ENCODE measurements around the gene NEURL1.

The NEURL1 gene

GRCh38 chr10:103568505-103568904 lies 75.0 kb downstream of the NEURL1 start:
- no peak for DNase-seq

DNA sequence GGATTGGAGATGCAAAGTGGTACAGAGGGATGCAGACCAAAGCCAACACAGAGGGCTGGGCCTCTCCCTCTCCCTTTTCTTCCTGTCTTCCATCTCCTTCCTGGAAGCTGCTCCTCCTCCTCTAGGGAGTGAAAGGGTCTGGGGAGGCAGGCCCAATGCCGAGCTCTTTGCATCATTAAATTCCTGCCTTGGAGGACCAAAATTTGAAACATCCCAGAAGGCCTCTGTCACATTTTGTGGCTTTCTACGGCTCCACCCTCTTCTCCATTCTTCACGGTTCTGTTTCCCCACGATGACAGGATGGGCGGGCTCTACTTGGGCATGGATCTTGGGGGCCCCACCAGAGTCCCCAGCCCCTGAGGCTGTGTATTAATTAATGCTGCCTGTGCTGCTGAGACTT lies 76.4 kb downstream of the NEURL1 start:
- no peak for DNase-seq

DNA sequence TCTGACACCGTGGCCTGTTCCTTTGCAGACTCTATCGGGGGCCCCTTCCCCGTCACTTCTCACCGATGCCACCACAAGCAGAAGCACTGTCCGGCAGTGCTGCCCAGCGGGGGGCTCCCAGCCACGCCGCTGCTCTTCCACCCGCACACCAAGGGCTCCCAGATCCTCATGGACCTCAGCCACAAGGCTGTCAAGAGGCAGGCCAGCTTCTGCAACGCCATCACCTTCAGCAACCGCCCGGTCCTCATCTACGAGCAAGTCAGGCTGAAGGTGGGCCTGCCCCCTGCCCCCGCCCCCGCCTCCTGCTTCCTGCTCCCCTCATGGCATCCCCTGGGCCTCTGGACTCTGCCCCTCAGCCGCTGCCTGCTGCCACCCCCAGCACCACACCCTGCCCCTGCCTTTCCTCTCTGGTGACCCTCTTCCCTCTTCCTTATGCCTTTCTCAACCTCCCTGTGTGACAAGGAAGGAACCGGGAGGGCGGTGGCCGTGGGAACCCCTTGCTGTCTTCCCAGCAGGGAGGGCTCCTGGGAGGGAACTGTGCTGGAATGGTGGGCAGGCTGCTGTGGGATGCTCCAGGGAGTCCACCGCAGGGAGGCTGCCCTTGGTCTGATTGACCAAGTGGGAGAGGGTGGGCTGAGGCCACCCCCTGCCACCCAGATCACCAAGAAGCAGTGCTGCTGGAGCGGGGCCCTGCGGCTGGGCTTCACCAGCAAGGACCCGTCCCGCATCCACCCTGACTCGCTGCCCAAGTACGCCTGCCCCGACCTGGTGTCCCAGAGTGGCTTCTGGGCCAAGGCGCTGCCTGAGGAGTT lies 77.5 kb downstream of the NEURL1 start:
- DNase-seq: no peak

DNA sequence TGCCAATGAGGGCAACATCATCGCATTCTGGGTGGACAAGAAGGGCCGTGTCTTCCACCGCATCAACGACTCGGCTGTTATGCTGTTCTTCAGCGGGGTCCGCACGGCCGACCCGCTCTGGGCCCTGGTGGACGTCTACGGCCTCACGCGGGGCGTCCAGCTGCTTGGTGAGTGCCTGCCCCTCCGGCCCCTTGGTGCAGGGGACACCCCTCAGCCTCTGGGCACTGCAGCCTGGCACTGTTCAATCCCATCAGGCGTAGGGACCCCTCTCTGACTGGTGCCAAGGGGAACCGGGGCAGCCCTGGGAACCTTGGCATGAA lies 78.1 kb downstream of the NEURL1 start:
- no peak for DNase-seq

GRCh38 chr10:103572347-103573204 lies 79.1 kb downstream of the NEURL1 start:
- DNase-seq: no peak

DNA sequence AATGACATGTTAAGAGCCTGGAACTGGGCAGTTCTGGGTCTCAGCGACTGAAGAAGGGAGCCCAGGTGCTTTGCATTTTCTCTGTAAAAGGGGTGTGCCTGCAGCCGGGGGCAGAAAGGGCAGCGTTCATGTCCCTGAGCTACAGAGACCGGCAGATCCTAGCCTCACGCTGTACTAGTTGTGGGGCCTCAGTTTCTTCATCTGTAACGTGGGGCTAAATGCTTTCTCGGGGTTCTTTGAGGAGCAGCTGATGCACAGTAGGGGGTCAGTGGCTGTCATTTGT lies 79.6 kb downstream of the NEURL1 start:
- no peak for DNase-seq

DNA sequence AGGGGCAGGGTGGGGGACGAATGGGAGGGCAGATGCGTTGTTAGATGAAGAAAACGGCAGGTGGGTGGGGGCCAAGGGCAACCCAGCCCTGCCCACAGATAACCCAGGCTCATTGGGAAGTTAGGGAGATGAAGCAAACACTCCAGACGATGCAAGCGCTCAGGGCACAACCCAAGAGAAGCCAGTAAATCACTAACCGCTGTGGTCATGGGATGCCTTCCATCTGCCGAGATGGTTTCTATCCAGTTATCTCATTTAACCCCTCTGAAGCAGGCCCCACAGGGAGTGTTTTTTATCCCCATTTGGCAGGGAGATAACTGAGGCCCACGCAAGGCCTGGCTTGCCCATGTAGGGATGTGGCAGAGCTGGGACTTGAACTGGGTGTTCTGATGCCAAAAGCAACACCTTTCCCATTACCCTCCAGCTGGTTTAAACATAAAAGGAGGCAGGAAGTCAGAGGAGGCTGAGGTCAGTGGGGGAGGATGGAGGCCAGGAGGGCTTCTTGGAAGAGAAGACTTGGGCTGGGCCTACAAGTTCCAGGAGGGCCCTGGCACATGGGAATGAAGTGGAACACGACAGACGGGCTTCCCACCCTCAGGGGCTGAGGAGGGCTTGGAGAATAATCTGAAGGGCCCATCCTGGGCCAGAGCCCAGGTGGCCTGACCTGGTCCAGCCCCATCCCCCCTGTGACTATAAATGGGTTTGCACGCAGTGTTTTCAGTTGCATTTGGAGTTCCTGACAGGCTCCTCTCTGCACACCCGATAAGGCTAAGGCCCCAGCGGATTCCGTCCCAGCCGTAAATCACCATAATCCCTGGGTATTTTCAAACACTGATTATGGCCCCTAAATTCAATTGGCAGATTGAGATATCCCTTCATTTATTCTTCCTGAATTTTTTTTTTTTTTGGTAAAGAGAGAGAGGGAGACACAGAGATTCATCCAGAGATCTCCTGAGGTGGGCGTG lies 80.9 kb downstream of the NEURL1 start:
- no peak for DNase-seq

DNA sequence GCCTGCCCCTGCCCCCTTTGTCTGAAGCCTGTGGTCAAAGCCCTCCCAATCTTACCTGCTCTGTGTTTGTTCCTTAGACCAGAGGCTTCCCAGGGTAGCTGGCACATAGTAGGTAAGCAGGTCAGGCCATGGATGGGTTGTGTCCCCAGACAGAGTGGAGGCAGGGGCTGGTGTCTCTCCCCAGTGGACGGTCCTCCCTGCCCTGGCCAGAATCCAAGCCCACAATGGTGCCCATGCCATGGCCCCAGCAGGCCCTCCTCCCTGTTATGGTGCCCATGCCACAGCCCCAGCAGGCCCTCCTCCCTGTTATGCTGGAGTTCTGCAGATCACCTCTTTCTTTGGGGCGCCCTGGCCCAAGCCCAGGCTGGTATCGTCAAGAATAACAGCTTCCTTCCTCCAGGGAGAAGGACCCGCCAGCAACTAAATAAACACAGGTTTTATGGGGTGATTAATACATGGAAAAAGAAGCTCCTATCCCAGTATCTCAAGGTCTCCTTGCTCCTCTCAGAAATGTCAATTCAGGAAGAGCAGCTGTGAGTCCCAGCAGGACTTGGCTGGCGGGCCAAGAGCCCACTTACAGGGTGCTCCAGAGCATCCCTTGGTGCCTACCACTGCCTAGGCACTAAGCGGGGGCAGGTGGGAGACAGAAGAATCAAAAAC lies 82.0 kb downstream of the NEURL1 start:
- DNase-seq: no peak

- no peak for DNase-seq
Measured at GRCh38 chr10:103576076-103576471, 82.6 kb downstream of the NEURL1 start.

- no peak for DNase-seq
Measured at GRCh38 chr10:103576862-103577261, 83.4 kb downstream of the NEURL1 start.

- no peak for DNase-seq
Measured at GRCh38 chr10:103578782-103579382, 85.4 kb downstream of the NEURL1 start.

DNA sequence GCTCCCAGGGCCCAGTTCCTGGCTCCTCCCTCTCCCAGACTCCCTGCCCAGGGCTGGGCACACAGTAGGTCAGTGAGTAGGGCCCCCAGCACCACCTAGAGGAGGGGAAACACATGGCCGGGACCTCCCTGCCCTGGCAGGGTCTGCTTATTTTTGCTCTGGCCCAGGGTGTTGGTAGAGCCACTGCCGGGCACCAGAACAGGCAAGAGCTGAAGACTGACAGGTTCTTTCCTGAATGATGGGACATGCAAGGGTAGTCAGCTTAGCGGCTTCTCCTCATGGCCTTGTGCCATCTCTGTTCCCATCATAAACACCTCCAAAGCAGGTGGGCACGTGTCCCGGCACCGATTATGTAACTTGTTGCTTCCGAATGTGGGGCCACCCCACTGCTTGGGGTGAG lies 86.5 kb downstream of the NEURL1 start:
- DNase-seq: no peak

GRCh38 chr10:103580430-103580829 lies 86.9 kb downstream of the NEURL1 start:
- no peak for DNase-seq

GRCh38 chr10:103581499-103581898 lies 88.0 kb downstream of the NEURL1 start:
- DNase-seq: no peak

- DNase-seq: no peak
Measured at GRCh38 chr10:103582331-103583123, 89.0 kb downstream of the NEURL1 start.

DNA sequence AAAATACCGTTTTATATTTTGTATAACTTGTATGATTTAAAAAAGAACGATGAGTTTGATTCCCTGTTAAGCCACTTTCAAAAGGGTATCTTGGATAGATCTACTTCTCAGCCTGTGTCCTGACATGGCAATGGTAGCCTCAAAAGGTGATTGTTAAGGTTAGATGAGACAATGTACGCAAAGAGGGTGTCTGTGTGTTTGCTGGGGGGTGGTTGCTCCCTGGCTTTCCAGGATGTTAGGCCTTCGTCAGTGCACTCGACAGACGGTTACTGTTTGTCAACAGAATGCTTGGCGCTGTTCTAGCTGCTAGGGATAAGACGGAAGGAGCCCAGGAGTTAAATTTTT lies 90.3 kb downstream of the NEURL1 start:
- no peak for DNase-seq

- no peak for DNase-seq
Measured at GRCh38 chr10:103584216-103585010, 90.9 kb downstream of the NEURL1 start.

DNA sequence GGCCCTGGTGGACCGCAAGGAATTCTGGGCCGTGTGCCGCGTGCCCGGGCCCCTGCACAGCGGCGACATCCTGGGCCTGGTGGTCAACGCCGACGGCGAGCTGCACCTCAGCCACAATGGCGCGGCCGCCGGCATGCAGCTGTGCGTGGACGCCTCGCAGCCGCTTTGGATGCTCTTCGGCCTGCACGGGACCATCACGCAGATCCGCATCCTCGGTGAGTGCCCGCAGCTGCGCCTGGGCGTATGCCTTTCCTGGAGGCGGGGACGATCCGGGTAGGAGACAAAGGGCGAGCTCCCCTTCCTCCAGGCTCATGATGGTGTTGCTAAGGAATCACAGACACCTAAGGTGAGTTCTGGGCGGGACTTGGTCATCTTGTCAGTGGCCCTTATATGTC lies 91.5 kb downstream of the NEURL1 start:
- DNase-seq: no peak

- DNase-seq: no peak
Measured at GRCh38 chr10:103587073-103587472, 93.6 kb downstream of the NEURL1 start.

DNA sequence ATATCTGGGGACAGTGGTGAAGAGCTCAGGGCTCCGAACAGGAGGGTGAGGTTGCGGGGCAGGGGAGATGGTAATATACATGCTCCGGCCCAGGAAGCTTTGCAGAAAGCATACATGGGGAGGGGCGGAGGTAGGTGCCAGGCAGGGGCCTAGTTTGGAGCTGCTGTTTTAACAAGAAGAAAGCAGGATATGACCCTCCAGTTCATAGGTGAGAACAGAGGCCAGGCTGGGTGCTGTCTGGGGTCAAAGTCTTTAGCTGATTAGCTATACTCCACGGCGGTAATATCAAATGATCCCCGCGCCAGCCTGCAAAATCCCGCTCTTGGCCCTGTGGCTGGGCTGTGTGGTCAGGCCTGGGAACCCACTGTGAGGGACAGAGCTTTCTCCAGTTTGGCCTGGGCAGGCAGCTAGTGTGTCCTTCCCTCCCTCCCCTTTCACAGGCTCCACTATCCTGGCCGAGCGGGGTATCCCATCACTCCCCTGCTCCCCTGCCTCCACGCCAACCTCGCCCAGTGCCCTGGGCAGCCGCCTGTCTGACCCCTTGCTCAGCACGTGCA lies 95.6 kb downstream of the NEURL1 start:
- no peak for DNase-seq

DNA sequence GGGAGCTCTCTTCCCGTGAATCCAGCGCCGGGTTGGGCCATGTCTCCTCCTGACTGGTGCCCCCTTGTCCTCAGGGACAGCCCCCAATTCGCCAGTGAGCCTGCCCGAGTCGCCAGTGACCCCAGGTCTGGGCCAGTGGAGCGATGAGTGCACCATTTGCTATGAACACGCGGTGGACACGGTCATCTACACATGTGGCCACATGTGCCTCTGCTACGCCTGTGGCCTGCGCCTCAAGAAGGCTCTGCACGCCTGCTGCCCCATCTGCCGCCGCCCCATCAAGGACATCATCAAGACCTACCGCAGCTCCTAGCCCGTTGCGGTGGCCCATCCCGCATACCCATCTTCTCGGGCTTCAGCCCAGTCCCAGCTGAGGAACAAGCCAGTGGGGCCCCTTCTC lies 96.6 kb downstream of the NEURL1 start:
- DNase-seq: no peak

Data from NCI-H1436 treated with DMSO at 0.1 percent for 48 hours (cell line).